GM12865 (cell line): ENCODE measurements around the gene PROSER3.

Experiments
- DNase-seq: peaks from one replicate; pipeline ENCODE4 v3.0.0; 2010; ENCODE audit warnings: low read depth
- H3K4me3 ChIP-seq: 2 replicates; pipeline ENCODE4 v1.5.1; 2011; ENCODE audit warnings: mild to moderate bottlenecking, low read depth, low read length, control low read depth
- CTCF ChIP-seq: IDR thresholded peaks from 2 replicates; pipeline ENCODE4 v1.5.1; 2011; ENCODE audit warnings: low read length, control low read depth, low read depth, inconsistent platforms; ENCODE audit not compliant: insufficient read depth; ENCODE audit errors: missing control alignments

Gene PROSER3

GRCh38 chr19:35751839-35752745 is 5.9 kb upstream of the PROSER3 start:
- no peak for DNase-seq
- no peak overlapping the region for H3K4me3 ChIP-seq
- no peak for TF ChIP-seq CTCF

GRCh38 chr19:35752746-35753350 is 5.1 kb upstream of the PROSER3 start:
- TF ChIP-seq CTCF = no peak
- DNase-seq = no peak
- no peak overlapping the region for H3K4me3 ChIP-seq

DNA sequence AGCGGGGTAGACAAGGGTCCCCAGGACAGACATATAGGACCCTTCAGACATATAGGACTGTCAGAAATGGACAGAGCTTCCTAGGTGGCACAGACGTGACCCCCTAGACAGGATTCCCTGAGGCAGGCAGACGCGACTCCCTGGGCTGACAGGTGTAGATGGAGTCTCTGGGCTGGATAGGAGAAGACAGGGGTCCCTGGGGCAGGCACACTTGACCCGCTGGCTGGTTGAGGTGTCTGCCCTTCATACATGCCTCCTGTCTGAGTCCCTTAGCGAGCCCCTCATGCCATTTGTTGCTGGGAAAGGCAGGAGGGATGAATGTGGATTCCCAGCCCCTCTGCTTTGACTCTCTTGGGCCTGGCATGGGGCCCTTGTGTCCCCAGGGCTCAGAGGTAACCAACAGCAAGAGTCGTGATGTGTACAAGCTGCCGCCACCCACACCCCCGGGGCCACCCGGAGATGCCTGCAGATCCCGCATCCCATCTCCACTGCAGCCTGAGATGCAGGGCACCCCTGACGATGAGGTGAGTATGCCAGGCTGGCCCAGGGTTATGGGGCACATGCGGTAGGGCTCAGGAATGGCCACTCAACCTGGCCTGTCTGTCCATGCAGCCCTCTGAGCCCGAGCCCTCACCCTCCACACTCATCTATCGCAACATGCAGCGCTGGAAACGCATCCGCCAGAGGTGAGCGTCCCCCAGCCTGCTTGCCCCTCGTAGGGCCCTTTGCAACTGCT is 4.2 kb upstream of the PROSER3 start:
- no peak for TF ChIP-seq CTCF
- H3K4me3 ChIP-seq = no peak overlapping the region

GRCh38 chr19:35754370-35755130 is 3.4 kb upstream of the PROSER3 start:
- DNase-seq = no peak
- H3K4me3 ChIP-seq = no peak overlapping the region
- TF ChIP-seq CTCF = no peak

More for the DNA sequence above, 4.2 kb upstream of the PROSER3 start:
- no peak for DNase-seq

DNA sequence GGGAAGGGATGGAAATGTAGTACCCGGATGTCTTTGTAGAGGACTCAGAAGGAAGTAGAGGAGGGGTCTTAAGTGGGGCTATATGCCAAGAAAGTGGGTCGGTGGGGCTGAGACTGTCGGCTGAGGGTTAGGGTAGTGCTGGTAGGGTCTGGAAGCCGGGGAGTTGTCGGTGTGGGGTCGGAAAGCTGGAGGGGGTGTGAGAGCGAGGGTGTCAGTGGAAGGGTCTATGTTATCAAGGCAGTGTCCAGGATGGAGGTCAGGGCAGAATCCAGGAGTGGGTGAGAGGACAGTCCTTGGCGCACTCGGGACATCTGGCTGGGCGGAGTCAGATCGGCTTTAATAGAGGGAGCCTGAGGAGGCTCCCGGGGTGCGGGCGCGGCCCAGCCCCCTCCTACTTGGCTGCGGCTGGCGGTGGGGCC is 2.8 kb upstream of the PROSER3 start:
- no peak for DNase-seq
- H3K4me3 ChIP-seq = no peak overlapping the region
- no peak for TF ChIP-seq CTCF
